WTC11 (cell line): Measurements from ENCODE around the gene PNPLA6. TPM values are rescaled to one million over a fixed set of nuclear protein-coding genes. Genes with fewer than 3 reads are reported as not detected.

Experiments used
- ATAC-seq: fragments of 200-7000 bp; cut with Tn5 transposase; 2 replicates; pipeline ENCODE4 v1.10.0; 2021; ENCODE audit warnings: mild to moderate bottlenecking, moderate library complexity
- CTCF ChIA-PET: fragments of 300-600 bp; sonication (Branson Sonifier 250); formaldehyde crosslinking; loops from one replicate; lab custom pipeline; 2021; ENCODE audit warnings: antibody characterized with exemption; lab: Charles Lee
- POLR2A ChIA-PET: fragments of 350-600 bp; sonication (Branson Sonifier 250); formaldehyde crosslinking; loops from one replicate; lab custom pipeline; 2021; ENCODE audit warnings: antibody characterized with exemption; lab: Charles Lee
- DNase-seq: peaks from one replicate; pipeline ENCODE4 v3.0.0; 2021; ENCODE audit warnings: low spot score
- H3K27ac Mint-ChIP-seq: 2 replicates; pipeline ENCODE4 v1.8.0; 2021; ENCODE audit warnings: mixed read lengths
- H3K27me3 Mint-ChIP-seq: 2 replicates; pipeline ENCODE4 v1.8.0; 2021; ENCODE audit warnings: low read depth, mild to moderate bottlenecking, moderate library complexity, mixed read lengths
- H3K36me3 Mint-ChIP-seq: 2 replicates; pipeline ENCODE4 v1.8.0; 2021; ENCODE audit warnings: mixed read lengths
- H3K4me1 Mint-ChIP-seq: 2 replicates; pipeline ENCODE4 v1.8.0; 2022; ENCODE audit warnings: mixed read lengths
- H3K4me3 Mint-ChIP-seq: 2 replicates; pipeline ENCODE4 v1.8.0; 2021; ENCODE audit warnings: mild to moderate bottlenecking, moderate library complexity, mixed read lengths
- H3K9me3 Mint-ChIP-seq: 2 replicates; pipeline ENCODE4 v1.8.0; 2021; ENCODE audit warnings: mixed read lengths
- ATF1 ChIP-seq: sonication (generic); formaldehyde crosslinking; IDR thresholded peaks from 2 replicates; pipeline ENCODE4 v1.8.1; 2023; ENCODE audit warnings: mild to moderate bottlenecking, moderate library complexity, missing genetic modification reagents
- CBFB ChIP-seq: sonication (generic); formaldehyde crosslinking; IDR thresholded peaks from 2 replicates; pipeline ENCODE4 v1.8.1; 2022; ENCODE audit warnings: mild to moderate bottlenecking, low read depth, missing genetic modification reagents
- ESRRA ChIP-seq: sonication (generic); formaldehyde crosslinking; IDR thresholded peaks from 2 replicates; pipeline ENCODE4 v1.8.1; 2022; ENCODE audit warnings: mild to moderate bottlenecking, missing genetic modification reagents, borderline replicate concordance
- ETV6 ChIP-seq: sonication (generic); formaldehyde crosslinking; IDR thresholded peaks from 2 replicates; pipeline ENCODE4 v1.8.1; 2022; ENCODE audit warnings: mild to moderate bottlenecking, missing genetic modification reagents
- GABPB1 ChIP-seq: sonication (generic); formaldehyde crosslinking; IDR thresholded peaks from 2 replicates; pipeline ENCODE4 v1.8.1; 2023; ENCODE audit warnings: mild to moderate bottlenecking, missing genetic modification reagents
- GTF2I ChIP-seq: fragments of 250-450 bp; sonication (Bioruptor Pico); conservative IDR thresholded peaks from 2 replicates; pipeline ENCODE4 v1.4.0; 2021; ENCODE audit warnings: mild to moderate bottlenecking
- HMGA2 ChIP-seq: fragments of 250-450 bp; sonication (Bioruptor Pico); IDR thresholded peaks from 2 replicates; pipeline ENCODE4 v1.4.0; 2021; ENCODE audit warnings: mild to moderate bottlenecking, moderate library complexity
- MYBL2 ChIP-seq: sonication (generic); formaldehyde crosslinking; IDR thresholded peaks from 2 replicates; pipeline ENCODE4 v1.8.1; 2023; ENCODE audit warnings: mild to moderate bottlenecking, moderate library complexity, missing genetic modification reagents
- PRRX2 ChIP-seq: fragments of 250-450 bp; sonication (Bioruptor Pico); IDR thresholded peaks from 2 replicates; pipeline ENCODE4 v1.8.0; 2021; ENCODE audit warnings: mild to moderate bottlenecking
- SMAD3 ChIP-seq: sonication (generic); formaldehyde crosslinking; IDR thresholded peaks from 2 replicates; pipeline ENCODE4 v1.8.0; 2022; ENCODE audit warnings: missing genetic modification reagents, mild to moderate bottlenecking, borderline replicate concordance
- ZNF121 ChIP-seq: sonication (generic); formaldehyde crosslinking; IDR thresholded peaks from 2 replicates; pipeline ENCODE4 v1.8.0; 2023; ENCODE audit warnings: missing genetic modification reagents
- ZNF138 ChIP-seq: sonication (generic); formaldehyde crosslinking; conservative IDR thresholded peaks from 2 replicates; pipeline ENCODE4 v1.8.1; 2022; ENCODE audit warnings: mild to moderate bottlenecking, moderate library complexity, missing genetic modification reagents
- ZNF263 ChIP-seq: sonication (generic); formaldehyde crosslinking; IDR thresholded peaks from 2 replicates; pipeline ENCODE4 v1.8.1; 2022; ENCODE audit warnings: low read depth, mild to moderate bottlenecking, moderate library complexity, missing genetic modification reagents
- ZNF396 ChIP-seq: fragments of 250-450 bp; sonication (Bioruptor Pico); IDR thresholded peaks from 2 replicates; pipeline ENCODE4 v1.8.0; 2021; ENCODE audit warnings: mild to moderate bottlenecking, moderate library complexity, borderline replicate concordance
- ZNF671 ChIP-seq: fragments of 250-450 bp; sonication (Bioruptor Pico); IDR thresholded peaks from 2 replicates; pipeline ENCODE4 v1.8.0; 2021; ENCODE audit warnings: mild to moderate bottlenecking
- total RNA-seq: library from RNA; stranded (reverse); gene quantifications from 3 replicates; pipeline ENCODE4 v1.2.3, GENCODE V29; 2021
- TF ChIP-seq, protein P1 (sequence below): sonication (generic); formaldehyde crosslinking; conservative IDR thresholded peaks from 2 replicates; pipeline ENCODE4 v1.8.1; 2023; ENCODE audit warnings: mild to moderate bottlenecking, low read depth, missing genetic modification reagents, moderate library complexity
- TF ChIP-seq, protein P2 (sequence below): sonication (generic); formaldehyde crosslinking; IDR thresholded peaks from 2 replicates; pipeline ENCODE4 v1.8.0; 2022; ENCODE audit warnings: mild to moderate bottlenecking, missing genetic modification reagents
- TF ChIP-seq, protein P3 (sequence below): sonication (generic); formaldehyde crosslinking; IDR thresholded peaks from 2 replicates; pipeline ENCODE4 v1.8.0; 2022; ENCODE audit warnings: mild to moderate bottlenecking, missing genetic modification reagents
- TF ChIP-seq, protein P4 (sequence below): fragments of 250-450 bp; sonication (Bioruptor Pico); IDR thresholded peaks from 2 replicates; pipeline ENCODE4 v1.9.0; 2021; ENCODE audit warnings: mild to moderate bottlenecking

Gene PNPLA6
- total RNA-seq, 1 experiment from 2014 or later, result 149 TPM

DNA sequence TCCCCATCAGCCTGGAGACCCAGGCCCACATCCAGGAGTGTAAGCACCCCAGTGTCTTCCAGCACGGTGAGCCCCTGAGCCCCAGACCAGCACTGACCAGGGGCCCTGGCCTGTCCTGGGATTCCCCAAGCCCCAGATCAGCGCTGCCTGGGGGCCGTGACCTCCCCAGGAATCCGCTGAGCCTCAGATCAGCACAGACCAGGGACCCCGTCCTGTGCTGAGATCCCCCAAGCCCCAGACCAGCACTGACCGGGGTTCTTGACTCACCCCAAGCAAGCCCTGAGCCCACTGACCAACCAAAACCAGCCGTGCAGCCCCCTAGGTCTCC lies 7.4 kb upstream of the PNPLA6 start (continued):
- TF ChIP-seq, protein P1, sequence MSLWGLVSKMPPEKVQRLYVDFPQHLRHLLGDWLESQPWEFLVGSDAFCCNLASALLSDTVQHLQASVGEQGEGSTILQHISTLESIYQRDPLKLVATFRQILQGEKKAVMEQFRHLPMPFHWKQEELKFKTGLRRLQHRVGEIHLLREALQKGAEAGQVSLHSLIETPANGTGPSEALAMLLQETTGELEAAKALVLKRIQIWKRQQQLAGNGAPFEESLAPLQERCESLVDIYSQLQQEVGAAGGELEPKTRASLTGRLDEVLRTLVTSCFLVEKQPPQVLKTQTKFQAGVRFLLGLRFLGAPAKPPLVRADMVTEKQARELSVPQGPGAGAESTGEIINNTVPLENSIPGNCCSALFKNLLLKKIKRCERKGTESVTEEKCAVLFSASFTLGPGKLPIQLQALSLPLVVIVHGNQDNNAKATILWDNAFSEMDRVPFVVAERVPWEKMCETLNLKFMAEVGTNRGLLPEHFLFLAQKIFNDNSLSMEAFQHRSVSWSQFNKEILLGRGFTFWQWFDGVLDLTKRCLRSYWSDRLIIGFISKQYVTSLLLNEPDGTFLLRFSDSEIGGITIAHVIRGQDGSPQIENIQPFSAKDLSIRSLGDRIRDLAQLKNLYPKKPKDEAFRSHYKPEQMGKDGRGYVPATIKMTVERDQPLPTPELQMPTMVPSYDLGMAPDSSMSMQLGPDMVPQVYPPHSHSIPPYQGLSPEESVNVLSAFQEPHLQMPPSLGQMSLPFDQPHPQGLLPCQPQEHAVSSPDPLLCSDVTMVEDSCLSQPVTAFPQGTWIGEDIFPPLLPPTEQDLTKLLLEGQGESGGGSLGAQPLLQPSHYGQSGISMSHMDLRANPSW (CRISPR knock-in tag), result no peak

DNA sequence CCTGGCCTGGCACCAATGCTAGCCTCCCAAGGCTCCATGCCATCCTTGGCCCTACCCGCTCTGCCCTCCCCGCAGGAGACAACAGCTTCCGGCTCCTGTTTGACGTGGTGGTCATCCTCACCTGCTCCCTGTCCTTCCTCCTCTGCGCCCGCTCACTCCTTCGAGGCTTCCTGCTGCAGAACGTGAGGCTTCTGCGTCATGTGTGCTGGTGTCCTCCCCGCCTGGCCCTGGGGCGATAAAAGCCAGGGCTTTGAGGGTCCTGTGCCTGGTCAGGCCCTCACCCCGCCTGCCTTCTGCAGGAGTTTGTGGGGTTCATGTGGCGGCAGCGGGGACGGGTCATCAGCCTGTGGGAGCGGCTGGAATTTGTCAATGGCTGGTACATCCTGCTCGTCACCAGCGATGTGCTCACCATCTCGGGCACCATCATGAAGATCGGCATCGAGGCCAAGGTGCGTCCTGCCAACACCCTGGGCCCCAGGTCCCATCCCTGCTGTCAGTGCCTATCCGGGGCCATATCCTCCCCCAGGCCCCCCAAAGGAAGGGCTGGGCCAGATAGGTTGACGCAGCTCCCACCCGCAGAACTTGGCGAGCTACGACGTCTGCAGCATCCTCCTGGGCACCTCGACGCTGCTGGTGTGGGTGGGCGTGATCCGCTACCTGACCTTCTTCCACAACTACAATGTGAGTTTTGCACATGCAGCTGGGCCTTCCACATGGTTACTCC lies 6.8 kb upstream of the PNPLA6 start:
- Mint-ChIP-seq H3K4me3 (no peak overlapping the region), H3K27me3 (no peaks in the 10 kb centered on the region), H3K27ac (no peak overlapping the region), H3K9me3 (no peaks in the 10 kb centered on the region), H3K36me3 (peaks cover 5% of the 10 kb centered on the region; the same call in 1 of the 2 replicates), H3K4me1 (no peaks in the 10 kb centered on the region)
- no peak for DNase-seq
- ChIA-PET CTCF (no interaction called here), POLR2A (no interaction called here)
- TF ChIP-seq MYBL2 (CRISPR knock-in tag), result no peak
- TF ChIP-seq, protein P2, sequence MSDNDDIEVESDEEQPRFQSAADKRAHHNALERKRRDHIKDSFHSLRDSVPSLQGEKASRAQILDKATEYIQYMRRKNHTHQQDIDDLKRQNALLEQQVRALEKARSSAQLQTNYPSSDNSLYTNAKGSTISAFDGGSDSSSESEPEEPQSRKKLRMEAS (CRISPR knock-in tag), result no peak
- no peak for TF ChIP-seq ATF1
- no peak for TF ChIP-seq ZNF671 (CRISPR knock-in tag)
- TF ChIP-seq GTF2I (CRISPR knock-in tag), result no peak
- TF ChIP-seq ZNF263, result no peak
- TF ChIP-seq GABPB1, result no peak
- TF ChIP-seq ESRRA (CRISPR knock-in tag), result no peak
- TF ChIP-seq CBFB, result no peak
- no peak for TF ChIP-seq ZNF396 (CRISPR knock-in tag)
- no peak for TF ChIP-seq ZNF121 (CRISPR knock-in tag)
- no peak for TF ChIP-seq HMGA2 (CRISPR knock-in tag)
- TF ChIP-seq, protein P3, sequence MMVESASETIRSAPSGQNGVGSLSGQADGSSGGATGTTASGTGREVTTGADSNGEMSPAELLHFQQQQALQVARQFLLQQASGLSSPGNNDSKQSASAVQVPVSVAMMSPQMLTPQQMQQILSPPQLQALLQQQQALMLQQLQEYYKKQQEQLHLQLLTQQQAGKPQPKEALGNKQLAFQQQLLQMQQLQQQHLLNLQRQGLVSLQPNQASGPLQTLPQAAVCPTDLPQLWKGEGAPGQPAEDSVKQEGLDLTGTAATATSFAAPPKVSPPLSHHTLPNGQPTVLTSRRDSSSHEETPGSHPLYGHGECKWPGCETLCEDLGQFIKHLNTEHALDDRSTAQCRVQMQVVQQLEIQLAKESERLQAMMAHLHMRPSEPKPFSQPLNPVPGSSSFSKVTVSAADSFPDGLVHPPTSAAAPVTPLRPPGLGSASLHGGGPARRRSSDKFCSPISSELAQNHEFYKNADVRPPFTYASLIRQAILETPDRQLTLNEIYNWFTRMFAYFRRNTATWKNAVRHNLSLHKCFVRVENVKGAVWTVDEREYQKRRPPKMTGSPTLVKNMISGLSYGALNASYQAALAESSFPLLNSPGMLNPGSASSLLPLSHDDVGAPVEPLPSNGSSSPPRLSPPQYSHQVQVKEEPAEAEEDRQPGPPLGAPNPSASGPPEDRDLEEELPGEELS (CRISPR knock-in tag), result no peak
- ATAC-seq, result no peak

DNA sequence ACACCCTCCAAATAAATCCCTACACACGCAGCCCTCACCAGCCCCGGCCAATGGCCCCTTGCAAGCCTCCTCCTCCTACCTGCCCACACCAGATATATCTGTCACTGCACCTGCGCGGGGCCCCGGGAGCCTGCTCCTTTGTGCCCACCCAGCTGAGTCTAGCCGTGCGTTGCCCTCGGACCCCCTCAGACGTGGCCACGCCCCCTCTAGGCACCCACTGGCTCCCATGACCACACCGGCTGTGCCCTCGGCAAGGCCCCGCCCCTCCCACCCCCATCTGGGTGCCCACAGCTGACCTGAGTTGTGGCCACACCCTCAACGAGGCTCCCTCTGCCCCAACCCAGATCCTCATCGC lies 6.3 kb upstream of the PNPLA6 start:
- ATAC-seq, result no peak
- TF ChIP-seq, protein P4, sequence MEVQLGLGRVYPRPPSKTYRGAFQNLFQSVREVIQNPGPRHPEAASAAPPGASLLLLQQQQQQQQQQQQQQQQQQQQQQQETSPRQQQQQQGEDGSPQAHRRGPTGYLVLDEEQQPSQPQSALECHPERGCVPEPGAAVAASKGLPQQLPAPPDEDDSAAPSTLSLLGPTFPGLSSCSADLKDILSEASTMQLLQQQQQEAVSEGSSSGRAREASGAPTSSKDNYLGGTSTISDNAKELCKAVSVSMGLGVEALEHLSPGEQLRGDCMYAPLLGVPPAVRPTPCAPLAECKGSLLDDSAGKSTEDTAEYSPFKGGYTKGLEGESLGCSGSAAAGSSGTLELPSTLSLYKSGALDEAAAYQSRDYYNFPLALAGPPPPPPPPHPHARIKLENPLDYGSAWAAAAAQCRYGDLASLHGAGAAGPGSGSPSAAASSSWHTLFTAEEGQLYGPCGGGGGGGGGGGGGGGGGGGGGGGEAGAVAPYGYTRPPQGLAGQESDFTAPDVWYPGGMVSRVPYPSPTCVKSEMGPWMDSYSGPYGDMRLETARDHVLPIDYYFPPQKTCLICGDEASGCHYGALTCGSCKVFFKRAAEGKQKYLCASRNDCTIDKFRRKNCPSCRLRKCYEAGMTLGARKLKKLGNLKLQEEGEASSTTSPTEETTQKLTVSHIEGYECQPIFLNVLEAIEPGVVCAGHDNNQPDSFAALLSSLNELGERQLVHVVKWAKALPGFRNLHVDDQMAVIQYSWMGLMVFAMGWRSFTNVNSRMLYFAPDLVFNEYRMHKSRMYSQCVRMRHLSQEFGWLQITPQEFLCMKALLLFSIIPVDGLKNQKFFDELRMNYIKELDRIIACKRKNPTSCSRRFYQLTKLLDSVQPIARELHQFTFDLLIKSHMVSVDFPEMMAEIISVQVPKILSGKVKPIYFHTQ (CRISPR knock-in tag), result no peak
- TF ChIP-seq SMAD3 (CRISPR knock-in tag) (no peak), PRRX2 (CRISPR knock-in tag) (no peak), MYBL2 (CRISPR knock-in tag) (no peak), ZNF138 (CRISPR knock-in tag) (no peak), ETV6 (CRISPR knock-in tag) (no peak)
- no peak for DNase-seq
- CTCF ChIA-PET, result no interaction called here
- POLR2A ChIA-PET, result no interaction called here
- no peaks in the 10 kb centered on the region for H3K9me3 Mint-ChIP-seq
- H3K27me3 Mint-ChIP-seq, result no peaks in the 10 kb centered on the region
- peaks cover 5% of the 10 kb centered on the region; the same call in 1 of the 2 replicates for H3K36me3 Mint-ChIP-seq
- no peaks in the 10 kb centered on the region for H3K4me1 Mint-ChIP-seq
- no peak overlapping the region for H3K27ac Mint-ChIP-seq
- no peak overlapping the region for H3K4me3 Mint-ChIP-seq
